Peyer's patch (tissue), 4 donors: ENCODE measurements around the gene MYBBP1A.

Experiments
- CTCF ChIP-seq, 6 experiments: fragments of 450-650 bp in 4 of 6; fragments of 200-600 bp in 2 of 6; sonication (generic) in 1 of 6; IDR thresholded peaks; one replicate each; pipeline ENCODE4 v1.5.1; 2017 to 2019; ENCODE audit warnings: antibody characterized with exemption in 6 of 6, mild to moderate bottlenecking in 3 of 6, moderate library complexity in 1 of 6
- POLR2A ChIP-seq, 2 donors: fragments of 450-650 bp; IDR thresholded peaks; one replicate each; pipeline ENCODE4 v1.5.1; 2017; ENCODE audit warnings: antibody characterized with exemption in 2 of 2, mild to moderate bottlenecking in 2 of 2, moderate library complexity in 2 of 2

DNA sequence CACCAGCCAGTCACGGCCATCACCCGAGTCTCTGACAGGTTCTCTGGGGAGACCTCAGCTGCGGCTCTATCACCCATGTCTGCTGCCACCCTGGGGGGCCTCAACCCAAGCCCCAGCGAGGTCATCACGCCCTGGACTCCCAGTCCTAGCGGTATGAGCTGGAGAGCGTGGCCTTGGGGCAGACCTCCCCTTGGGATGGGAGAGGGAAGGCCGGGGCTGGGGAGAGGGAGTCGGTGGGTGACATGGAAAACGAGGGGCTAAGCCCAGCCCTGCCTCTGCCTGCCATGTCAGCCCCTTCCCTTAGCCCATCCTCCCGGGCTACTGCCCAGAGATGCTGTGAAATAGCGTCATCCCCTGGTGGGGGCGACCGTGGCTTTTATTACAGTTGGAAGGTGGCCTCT lies 37.8 kb upstream of the MYBBP1A start:
- TF ChIP-seq CTCF (IDR thresholded peaks at IDR 0.05) (no peak), POLR2A (IDR thresholded peaks at IDR 0.05) (no peak)
